ENCODE measurements around the gene LHFPL3. TPM values are rescaled to one million over a fixed set of nuclear protein-coding genes. Genes with fewer than 3 reads are reported as not detected.
"Not testable (repeated sequence)": the region's sequence is repeated elsewhere in the genome, so short reads cannot be mapped to it uniquely, and the experiment has no call there.

The LHFPL3 gene
- total RNA-seq, 4 donors from 2014 or later, result not detected

DNA sequence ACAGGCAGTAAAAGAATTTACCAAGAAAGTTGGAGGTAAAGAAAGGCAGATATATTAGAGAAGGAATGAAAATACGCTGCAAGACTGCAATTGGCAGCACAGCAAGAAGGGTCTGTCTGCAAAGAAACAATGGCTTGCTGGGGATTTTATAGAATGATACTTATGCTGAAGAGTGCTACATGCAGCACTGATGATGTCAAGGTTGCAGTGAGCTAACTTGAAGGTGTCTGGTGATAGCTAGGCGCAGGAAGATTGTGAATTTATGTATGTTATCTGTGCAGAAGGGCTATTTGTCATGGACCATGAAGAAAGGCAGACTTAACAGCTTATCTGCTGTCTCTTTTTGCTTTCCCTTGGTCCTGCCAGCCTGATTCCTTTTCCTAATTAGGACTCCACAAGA is 366.3 kb downstream of the LHFPL3 start:
- TF ChIP-seq, protein P1, sequence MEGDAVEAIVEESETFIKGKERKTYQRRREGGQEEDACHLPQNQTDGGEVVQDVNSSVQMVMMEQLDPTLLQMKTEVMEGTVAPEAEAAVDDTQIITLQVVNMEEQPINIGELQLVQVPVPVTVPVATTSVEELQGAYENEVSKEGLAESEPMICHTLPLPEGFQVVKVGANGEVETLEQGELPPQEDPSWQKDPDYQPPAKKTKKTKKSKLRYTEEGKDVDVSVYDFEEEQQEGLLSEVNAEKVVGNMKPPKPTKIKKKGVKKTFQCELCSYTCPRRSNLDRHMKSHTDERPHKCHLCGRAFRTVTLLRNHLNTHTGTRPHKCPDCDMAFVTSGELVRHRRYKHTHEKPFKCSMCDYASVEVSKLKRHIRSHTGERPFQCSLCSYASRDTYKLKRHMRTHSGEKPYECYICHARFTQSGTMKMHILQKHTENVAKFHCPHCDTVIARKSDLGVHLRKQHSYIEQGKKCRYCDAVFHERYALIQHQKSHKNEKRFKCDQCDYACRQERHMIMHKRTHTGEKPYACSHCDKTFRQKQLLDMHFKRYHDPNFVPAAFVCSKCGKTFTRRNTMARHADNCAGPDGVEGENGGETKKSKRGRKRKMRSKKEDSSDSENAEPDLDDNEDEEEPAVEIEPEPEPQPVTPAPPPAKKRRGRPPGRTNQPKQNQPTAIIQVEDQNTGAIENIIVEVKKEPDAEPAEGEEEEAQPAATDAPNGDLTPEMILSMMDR (IDR thresholded peaks at IDR 0.05 in 4 of 5, conservative IDR thresholded peaks at IDR 0.05 in 1 of 5), result no peak
- no peak for TF ChIP-seq POLR2A (IDR thresholded peaks at IDR 0.05)
- H3K27me3 ChIP-seq, result no peaks in the 10 kb centered on the region
- no peaks in the 10 kb centered on the region for H3K4me1 ChIP-seq
- intact Hi-C loops (cut with DNase I; ENCODE audit: low total_unique reads) (no loop called here), in situ Hi-C loops (cut with MboI; ENCODE audit: low sequenced_read_pairs in 4 of 4) (no loop called here)
- H3K4me3 ChIP-seq, result no peak overlapping the region
- no peaks in the 10 kb centered on the region for H3K36me3 ChIP-seq
- ATAC-seq, result no peak
- DNase-seq, result no peak
- no peaks in the 10 kb centered on the region for H3K9me3 ChIP-seq
- H3K27ac ChIP-seq, result no peak overlapping the region

DNA sequence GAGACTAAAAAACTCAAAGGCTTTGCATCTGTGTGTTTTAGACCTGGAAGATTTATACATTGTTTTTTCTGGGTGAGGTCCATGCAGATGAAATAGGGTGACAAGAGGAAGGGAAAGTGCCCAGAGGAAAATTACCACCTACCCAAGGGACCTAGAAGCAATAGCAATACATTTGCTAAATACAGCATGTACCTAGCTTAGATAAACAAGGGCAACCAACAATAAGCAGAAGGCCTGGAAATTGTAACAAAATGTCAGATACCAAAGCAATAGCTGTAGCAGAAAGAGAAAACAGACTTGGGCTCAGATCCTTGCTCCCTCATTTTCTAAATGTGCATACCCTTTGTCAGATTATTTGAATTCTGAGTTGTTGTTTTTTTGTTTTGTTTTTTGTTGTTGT is 367.2 kb downstream of the LHFPL3 start:
- intact Hi-C loops (cut with DNase I; ENCODE audit: low total_unique reads), result no loop called here
- in situ Hi-C loops (cut with MboI; ENCODE audit: low sequenced_read_pairs in 4 of 4), result no loop called here
- no peak overlapping the region for H3K27ac ChIP-seq
- TF ChIP-seq POLR2A (IDR thresholded peaks at IDR 0.05), result no peak
- TF ChIP-seq, protein P1 (IDR thresholded peaks at IDR 0.05 in 4 of 5, conservative IDR thresholded peaks at IDR 0.05 in 1 of 5), result no peak
- DNase-seq, result no peak
- H3K9me3 ChIP-seq, result no peaks in the 10 kb centered on the region
- no peak overlapping the region for H3K4me3 ChIP-seq
- H3K4me1 ChIP-seq, result no peaks in the 10 kb centered on the region
- H3K27me3 ChIP-seq, result no peaks in the 10 kb centered on the region
- ATAC-seq, result no peak
- no peaks in the 10 kb centered on the region for H3K36me3 ChIP-seq

DNA sequence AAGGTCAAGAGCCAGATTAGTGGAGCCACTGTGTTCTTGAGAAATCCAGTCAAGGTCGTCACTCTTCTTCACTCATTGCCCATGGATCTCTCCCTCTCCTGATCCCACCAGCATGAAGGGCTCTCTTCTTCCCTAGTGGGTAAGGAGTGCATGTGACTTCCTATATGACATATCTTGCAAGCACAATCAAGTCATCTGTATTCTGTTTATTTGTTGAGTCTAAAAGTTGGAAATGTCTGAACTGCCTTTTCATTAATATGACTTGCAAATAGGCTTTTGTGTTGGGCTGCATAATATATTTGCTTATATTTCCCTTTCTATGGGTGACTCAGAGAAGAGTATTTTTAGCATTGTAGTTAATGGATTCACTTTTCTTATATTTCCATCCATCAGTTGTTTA is 371.9 kb downstream of the LHFPL3 start:
- no peak overlapping the region for H3K4me3 ChIP-seq
- H3K9me3 ChIP-seq, result no peaks in the 10 kb centered on the region
- no peaks in the 10 kb centered on the region for H3K4me1 ChIP-seq
- no peaks in the 10 kb centered on the region for H3K27me3 ChIP-seq
- no peaks in the 10 kb centered on the region for H3K36me3 ChIP-seq
- ATAC-seq, result no peak
- H3K27ac ChIP-seq, result no peak overlapping the region
- in situ Hi-C loops (cut with MboI; ENCODE audit: low sequenced_read_pairs in 4 of 4), result no loop called here
- TF ChIP-seq, protein P1 (IDR thresholded peaks at IDR 0.05 in 4 of 5, conservative IDR thresholded peaks at IDR 0.05 in 1 of 5), result no peak
- no peak for DNase-seq
- intact Hi-C loops (cut with DNase I; ENCODE audit: low total_unique reads), result no loop called here

DNA sequence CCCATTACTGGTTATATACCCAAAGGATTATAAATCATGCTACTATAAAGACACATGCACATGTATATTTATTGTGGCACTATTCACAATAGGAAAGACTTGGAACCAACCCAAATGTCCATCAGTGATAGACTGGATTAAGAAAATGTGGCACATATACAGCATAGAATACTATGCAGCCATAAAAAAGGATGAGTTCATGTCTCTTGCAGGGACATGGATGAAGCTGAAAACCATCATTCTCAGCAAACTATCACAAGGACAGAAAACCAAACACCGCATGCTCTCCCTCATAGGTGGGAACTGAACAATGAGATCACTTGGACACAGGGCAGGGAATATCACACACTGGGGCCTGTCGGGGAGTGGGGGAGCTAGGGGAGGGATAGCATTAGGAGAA is 392.6 kb downstream of the LHFPL3 start:
- ATAC-seq; H3K27ac ChIP-seq; H3K9me3 ChIP-seq; intact Hi-C loops (cut with DNase I; ENCODE audit: low total_unique reads); H3K27me3 ChIP-seq; in situ Hi-C loops (cut with MboI; ENCODE audit: low sequenced_read_pairs in 4 of 4); DNase-seq; H3K4me3 ChIP-seq; H3K4me1 ChIP-seq; H3K36me3 ChIP-seq: not testable (repeated sequence)

DNA sequence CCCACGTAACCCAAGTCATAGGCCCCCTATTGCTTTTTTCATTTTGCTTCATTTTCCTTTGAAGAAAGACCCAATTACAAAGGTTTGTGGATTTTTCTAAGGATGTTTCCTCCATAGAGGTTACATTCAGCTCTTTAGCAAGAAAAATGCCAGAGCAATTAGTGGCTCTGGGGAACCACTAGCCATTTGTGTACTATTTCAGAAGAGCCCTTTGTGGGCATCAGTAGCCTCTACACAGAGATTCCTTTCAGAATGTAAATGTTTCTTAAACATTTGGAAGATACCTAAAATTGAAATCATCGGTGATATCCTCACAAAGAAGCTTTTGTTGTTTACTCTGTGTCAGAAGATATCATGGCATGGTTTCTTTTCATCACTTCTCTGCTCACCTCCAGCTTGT is 394.6 kb downstream of the LHFPL3 start:
- Histone ChIP-seq H3K4me3 (no peak overlapping the region), H3K9me3 (no peaks in the 10 kb centered on the region), H3K27me3 (no peaks in the 10 kb centered on the region), H3K4me1 (no peaks in the 10 kb centered on the region), H3K36me3 (no peaks in the 10 kb centered on the region), H3K27ac (no peak overlapping the region)
- intact Hi-C loops (cut with DNase I; ENCODE audit: low total_unique reads) (no loop called here), in situ Hi-C loops (cut with MboI; ENCODE audit: low sequenced_read_pairs in 4 of 4) (no loop called here)
- ATAC-seq (no peak), DNase-seq (no peak)
- TF ChIP-seq, protein P1 (IDR thresholded peaks at IDR 0.05 in 4 of 5, conservative IDR thresholded peaks at IDR 0.05 in 1 of 5), result no peak
- no peak for TF ChIP-seq POLR2A (IDR thresholded peaks at IDR 0.05)
